ENCODE results near the gene HGFAC. TPM values are rescaled to one million over a fixed set of nuclear protein-coding genes. Genes with fewer than 3 reads are reported as not detected.

The HGFAC gene
- not detected for polyA plus RNA-seq (2012; ENCODE audit: low read depth, missing spikeins)

- DNase-seq (ENCODE audit: insufficient read length, low spot score) (no peak), FAIRE-seq (no peak)
- no peak for TF ChIP-seq POU2F2 (IDR thresholded peaks at IDR 0.05; ENCODE audit: low read depth, low read length)
- TF ChIP-seq POLR2AphosphoS5 (IDR thresholded peaks at IDR 0.05; ENCODE audit: low read depth, low read length) = no peak
Measured at GRCh38 chr4:3441501-3442459, at the start of gene HGFAC. TSS of gene HGFAC (plus strand) at chr4:3441968. CDS start at chr4:3442002, 34 bp downstream.

- TF ChIP-seq POLR2AphosphoS5 (IDR thresholded peaks at IDR 0.05; ENCODE audit: low read depth, low read length) = no peak
- TF ChIP-seq PAX5 (IDR thresholded peaks at IDR 0.05; ENCODE audit: insufficient read depth, low read length, severe bottlenecking) = no peak
- no peak for TF ChIP-seq TAF1 (IDR thresholded peaks at IDR 0.05; ENCODE audit: low read depth, low read length)
- no peak for TF ChIP-seq SPI1 (IDR thresholded peaks at IDR 0.05; ENCODE audit: low read depth, low read length)
- no peak for TF ChIP-seq POU2F2 (IDR thresholded peaks at IDR 0.05; ENCODE audit: low read depth, low read length)
- no peak for TF ChIP-seq POLR2A (IDR thresholded peaks at IDR 0.05; ENCODE audit: low read depth, low read length)
- FAIRE-seq (no peak), DNase-seq (ENCODE audit: insufficient read length, low spot score) (no peak)
Measured at GRCh38 chr4:3392321-3392720, 49.4 kb upstream of the HGFAC start.

GRCh38 chr4:3393171-3393570 is 48.6 kb upstream of the HGFAC start:
- FAIRE-seq (no peak), DNase-seq (ENCODE audit: insufficient read length, low spot score) (no peak)
- no peak for TF ChIP-seq POLR2AphosphoS5 (IDR thresholded peaks at IDR 0.05; ENCODE audit: low read depth, low read length)
- TF ChIP-seq PAX5 (IDR thresholded peaks at IDR 0.05; ENCODE audit: insufficient read depth, low read length, severe bottlenecking) = no peak
- TF ChIP-seq SPI1 (IDR thresholded peaks at IDR 0.05; ENCODE audit: low read depth, low read length) = no peak

- FAIRE-seq (no peak), DNase-seq (ENCODE audit: insufficient read length, low spot score) (no peak)
- TF ChIP-seq POU2F2 (IDR thresholded peaks at IDR 0.05; ENCODE audit: low read depth, low read length) (no peak), TAF1 (IDR thresholded peaks at IDR 0.05; ENCODE audit: low read depth, low read length) (no peak), POLR2A (IDR thresholded peaks at IDR 0.05; ENCODE audit: low read depth, low read length) (no peak), SPI1 (IDR thresholded peaks at IDR 0.05; ENCODE audit: low read depth, low read length) (no peak), PAX5 (IDR thresholded peaks at IDR 0.05; ENCODE audit: insufficient read depth, low read length, severe bottlenecking) (no peak), POLR2AphosphoS5 (IDR thresholded peaks at IDR 0.05; ENCODE audit: low read depth, low read length) (no peak)
Measured at GRCh38 chr4:3396600-3396999, 45.2 kb upstream of the HGFAC start.

GRCh38 chr4:3397128-3397527 is 44.6 kb upstream of the HGFAC start:
- no peak for FAIRE-seq
- DNase-seq (ENCODE audit: insufficient read length, low spot score) = no peak

GRCh38 chr4:3399277-3400194 is 42.2 kb upstream of the HGFAC start:
- peak; percentile 52 for FAIRE-seq
- DNase-seq (ENCODE audit: insufficient read length, low spot score) = no peak
- TF ChIP-seq PAX5 (IDR thresholded peaks at IDR 0.05; ENCODE audit: insufficient read depth, low read length, severe bottlenecking) = no peak
- TF ChIP-seq POLR2A (IDR thresholded peaks at IDR 0.05; ENCODE audit: low read depth, low read length) = no peak
- no peak for TF ChIP-seq POLR2AphosphoS5 (IDR thresholded peaks at IDR 0.05; ENCODE audit: low read depth, low read length)
- no peak for TF ChIP-seq TAF1 (IDR thresholded peaks at IDR 0.05; ENCODE audit: low read depth, low read length)
- no peak for TF ChIP-seq SPI1 (IDR thresholded peaks at IDR 0.05; ENCODE audit: low read depth, low read length)
- TF ChIP-seq POU2F2 (IDR thresholded peaks at IDR 0.05; ENCODE audit: low read depth, low read length) = no peak

More at GRCh38 chr4:3397128-3397527, 44.6 kb upstream of the HGFAC start:
- TF ChIP-seq POU2F2 (IDR thresholded peaks at IDR 0.05; ENCODE audit: low read depth, low read length) = no peak
- no peak for TF ChIP-seq POLR2AphosphoS5 (IDR thresholded peaks at IDR 0.05; ENCODE audit: low read depth, low read length)
- TF ChIP-seq POLR2A (IDR thresholded peaks at IDR 0.05; ENCODE audit: low read depth, low read length) = no peak
- no peak for TF ChIP-seq TAF1 (IDR thresholded peaks at IDR 0.05; ENCODE audit: low read depth, low read length)
- TF ChIP-seq PAX5 (IDR thresholded peaks at IDR 0.05; ENCODE audit: insufficient read depth, low read length, severe bottlenecking) = no peak
- no peak for TF ChIP-seq SPI1 (IDR thresholded peaks at IDR 0.05; ENCODE audit: low read depth, low read length)

GRCh38 chr4:3401436-3402171 is 40.2 kb upstream of the HGFAC start:
- FAIRE-seq = no peak
- TF ChIP-seq SPI1 (IDR thresholded peaks at IDR 0.05; ENCODE audit: low read depth, low read length) = no peak
- no peak for TF ChIP-seq PAX5 (IDR thresholded peaks at IDR 0.05; ENCODE audit: insufficient read depth, low read length, severe bottlenecking)
- no peak for TF ChIP-seq POLR2AphosphoS5 (IDR thresholded peaks at IDR 0.05; ENCODE audit: low read depth, low read length)
- TF ChIP-seq POLR2A (IDR thresholded peaks at IDR 0.05; ENCODE audit: low read depth, low read length) = no peak
- no peak for TF ChIP-seq TAF1 (IDR thresholded peaks at IDR 0.05; ENCODE audit: low read depth, low read length)
- no peak for TF ChIP-seq POU2F2 (IDR thresholded peaks at IDR 0.05; ENCODE audit: low read depth, low read length)
- no peak for DNase-seq (ENCODE audit: insufficient read length, low spot score)

GRCh38 chr4:3402491-3403347 is 39.0 kb upstream of the HGFAC start:
- FAIRE-seq (no peak), DNase-seq (ENCODE audit: insufficient read length, low spot score) (no peak)
- TF ChIP-seq PAX5 (IDR thresholded peaks at IDR 0.05; ENCODE audit: insufficient read depth, low read length, severe bottlenecking) = no peak
- TF ChIP-seq TAF1 (IDR thresholded peaks at IDR 0.05; ENCODE audit: low read depth, low read length) = no peak
- TF ChIP-seq POLR2A (IDR thresholded peaks at IDR 0.05; ENCODE audit: low read depth, low read length) = no peak
- no peak for TF ChIP-seq POU2F2 (IDR thresholded peaks at IDR 0.05; ENCODE audit: low read depth, low read length)
- no peak for TF ChIP-seq POLR2AphosphoS5 (IDR thresholded peaks at IDR 0.05; ENCODE audit: low read depth, low read length)
- no peak for TF ChIP-seq SPI1 (IDR thresholded peaks at IDR 0.05; ENCODE audit: low read depth, low read length)

Measured in GM12891 (cell line).